GM19099 (cell line): ENCODE data around the gene GRM7.

ENCODE experiments used
- POLR2A ChIP-seq: IDR thresholded peaks from 3 replicates; pipeline ENCODE4 v1.6.1; 2011; ENCODE audit warnings: low read depth; ENCODE audit not compliant: insufficient read length; ENCODE audit errors: extremely low read depth

The GRM7 gene

GRCh38 chr3:7669641-7670040 is 808.7 kb downstream of the GRM7 start:
- TF ChIP-seq POLR2A: no peak

GRCh38 chr3:7678521-7678920 is 817.6 kb downstream of the GRM7 start:
- no peak for TF ChIP-seq POLR2A

- TF ChIP-seq POLR2A: no peak
Measured at GRCh38 chr3:7682822-7683229, 821.9 kb downstream of the GRM7 start.

GRCh38 chr3:7683426-7683825 is 822.5 kb downstream of the GRM7 start:
- TF ChIP-seq POLR2A: no peak

- no peak for TF ChIP-seq POLR2A
Measured at GRCh38 chr3:7684182-7684715, 823.3 kb downstream of the GRM7 start.

GRCh38 chr3:7687428-7688147 is 826.7 kb downstream of the GRM7 start:
- TF ChIP-seq POLR2A: no peak

GRCh38 chr3:7692866-7693265 is 832.0 kb downstream of the GRM7 start:
- no peak for TF ChIP-seq POLR2A

GRCh38 chr3:7693976-7694375 is 833.1 kb downstream of the GRM7 start:
- TF ChIP-seq POLR2A: no peak

GRCh38 chr3:7695049-7695448 is 834.1 kb downstream of the GRM7 start:
- TF ChIP-seq POLR2A: no peak

- no peak for TF ChIP-seq POLR2A
Measured at GRCh38 chr3:7696320-7696719, 835.4 kb downstream of the GRM7 start.

- no peak for TF ChIP-seq POLR2A
Measured at GRCh38 chr3:7697548-7697947, 836.6 kb downstream of the GRM7 start.

GRCh38 chr3:7700539-7700938 is 839.6 kb downstream of the GRM7 start:
- TF ChIP-seq POLR2A: no peak

- TF ChIP-seq POLR2A: no peak
Measured at GRCh38 chr3:7700977-7701376, 840.1 kb downstream of the GRM7 start.

- no peak for TF ChIP-seq POLR2A
Measured at GRCh38 chr3:7707187-7707586, 846.3 kb downstream of the GRM7 start.

GRCh38 chr3:7709376-7710082 is 848.6 kb downstream of the GRM7 start:
- TF ChIP-seq POLR2A: no peak

GRCh38 chr3:7710284-7710683 is 849.4 kb downstream of the GRM7 start:
- TF ChIP-seq POLR2A: no peak
